Prostate gland (tissue), 2 donors: ENCODE results near the gene PTPMT1.

Experiments
- CTCF ChIP-seq, 4 experiments: fragments of 200-600 bp in 2 of 4; fragments of 450-650 bp in 2 of 4; sonication (generic) in 2 of 4; IDR thresholded peaks; 1 replicate in 3 of 4; 2 replicates in 1 of 4; pipeline ENCODE4 v1.5.1; 2016 to 2019; ENCODE audit warnings: antibody characterized with exemption in 4 of 4, mild to moderate bottlenecking in 2 of 4, moderate library complexity in 2 of 4
- POLR2A ChIP-seq: fragments of 450-650 bp; IDR thresholded peaks from one replicate; pipeline ENCODE4 v1.6.1; 2016; ENCODE audit warnings: antibody characterized with exemption, mild to moderate bottlenecking
- POLR2AphosphoS5 ChIP-seq: sonication (generic); formaldehyde crosslinking; IDR thresholded peaks from one replicate; pipeline ENCODE4 v1.6.1; 2017; ENCODE audit warnings: antibody characterized with exemption

DNA sequence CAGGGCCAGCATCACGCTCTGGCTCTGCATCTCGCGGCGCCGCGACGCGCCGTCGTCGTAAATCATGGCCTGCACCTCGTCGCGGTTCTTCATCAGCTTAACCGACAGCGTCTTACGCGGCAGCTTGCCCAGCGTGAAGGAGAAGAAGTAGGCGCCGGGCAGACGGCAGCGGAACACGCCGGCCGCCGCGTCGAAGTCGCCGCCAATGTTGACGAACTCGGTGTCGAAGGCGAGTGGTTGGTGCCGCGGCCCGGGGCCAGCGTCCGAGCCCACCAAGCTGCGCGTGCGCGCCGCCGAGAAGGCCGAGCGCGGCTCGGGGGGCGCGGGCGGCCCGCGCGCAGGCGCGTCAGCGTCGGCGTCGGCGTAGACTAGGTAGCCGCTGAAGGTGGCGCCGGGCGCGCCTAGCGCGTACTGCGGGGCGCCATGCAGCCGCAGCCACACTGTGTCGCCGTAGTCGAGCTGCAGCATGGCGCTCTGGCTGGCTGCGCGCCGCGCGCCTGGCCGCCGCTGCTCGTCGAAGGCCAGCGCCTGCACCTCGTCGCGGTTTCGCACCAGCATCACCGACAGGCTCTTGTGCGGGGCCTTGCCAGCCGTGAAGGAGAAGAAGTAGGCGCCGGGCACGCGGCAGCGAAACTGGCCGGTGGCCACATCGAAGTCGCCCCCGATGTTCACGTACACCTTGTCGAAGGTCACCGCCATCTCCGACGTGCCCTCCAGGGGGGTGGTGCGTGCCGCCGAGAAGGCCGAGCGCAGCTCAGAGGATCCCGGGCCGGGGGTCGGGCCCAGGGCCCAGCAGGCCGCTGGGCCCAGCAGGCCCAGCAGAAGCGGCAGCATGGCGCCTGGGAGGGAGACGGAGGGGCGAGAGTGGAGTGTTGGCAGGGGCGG, 24.8 kb downstream of the PTPMT1 start:
- TF ChIP-seq POLR2AphosphoS5 (no peak), POLR2A (no peak), CTCF (IDR thresholded peaks at IDR 0.05) (no peak)
